Measurements from ENCODE around the gene ELP5.

The ELP5 gene
- long read RNA-seq, donor 1, transcript ELP5-210 (4 exons, 687 nt), result major isoform, 26 of 52 reads
- long read RNA-seq, donor 1, transcript ELP5-204 (8 exons, 1,423 nt), result minor isoform, 13 of 52 reads
- long read RNA-seq, donor 1, transcript ELP5-214 (6 exons, 2,209 nt), result minor isoform, 5 of 52 reads
- long read RNA-seq, donor 1, partial matches to known transcripts, result 5 of 52 reads
- long read RNA-seq, donor 1, other reads (novel, unspliced or antisense), result 0 of 52 reads
- long read RNA-seq, donor 2, transcript ELP5-210 (4 exons, 687 nt), result major isoform, 8 of 18 reads
- long read RNA-seq, donor 2, transcript ELP5-204 (8 exons, 1,423 nt), result minor isoform, 7 of 18 reads
- long read RNA-seq, donor 2, partial matches to known transcripts, result 0 of 18 reads
- long read RNA-seq, donor 2, other reads (novel, unspliced or antisense), result 0 of 18 reads
- long read RNA-seq, donor 3, transcript ELP5-204 (8 exons, 1,423 nt), result major isoform, 7 of 58 reads
- long read RNA-seq, donor 3, partial matches to known transcripts, result 30 of 58 reads
- long read RNA-seq, donor 3, other reads (novel, unspliced or antisense), result 18 of 58 reads
- long read RNA-seq, donor 4, transcript ELP5-214 (6 exons, 2,209 nt), result major isoform, 6 of 46 reads
- long read RNA-seq, donor 4, transcript ELP5-204 (8 exons, 1,423 nt), result major isoform, 6 of 46 reads
- long read RNA-seq, donor 4, partial matches to known transcripts, result 33 of 46 reads
- long read RNA-seq, donor 4, other reads (novel, unspliced or antisense), result 0 of 46 reads
- long read RNA-seq, donor 5, transcript ELP5-214 (6 exons, 2,209 nt), result minor isoform, 9 of 139 reads
- long read RNA-seq, donor 5, transcript ELP5-204 (8 exons, 1,423 nt), result major isoform, 24 of 139 reads
- long read RNA-seq, donor 5, partial matches to known transcripts, result 55 of 139 reads
- long read RNA-seq, donor 5, other reads (novel, unspliced or antisense), result 49 of 139 reads
- long read RNA-seq, donor 6, transcript ELP5-204 (8 exons, 1,423 nt), result major isoform, 11 of 17 reads
- long read RNA-seq, donor 6, transcript ELP5-214 (6 exons, 2,209 nt), result minor isoform, 5 of 17 reads
- long read RNA-seq, donor 6, partial matches to known transcripts, result 0 of 17 reads
- long read RNA-seq, donor 6, other reads (novel, unspliced or antisense), result 0 of 17 reads
- long read RNA-seq, donor 7, result 0 reads
- long read RNA-seq, donor 8, transcript ELP5-204 (8 exons, 1,423 nt), result major isoform, 12 of 16 reads
- long read RNA-seq, donor 8, partial matches to known transcripts, result 0 of 16 reads
- long read RNA-seq, donor 8, other reads (novel, unspliced or antisense), result 0 of 16 reads

GRCh38 chr17:7252176-7253043, at the start of gene ELP5:
Gene ELP5 (plus strand): TSS chr17:7252215. CDS start chr17:7252551, 336 bp downstream.
- DNase-seq, result no peak

GRCh38 chr17:7203391-7203790, 48.6 kb upstream of the ELP5 start:
- no peak for DNase-seq

- no peak for DNase-seq
Measured at GRCh38 chr17:7204336-7204735, 47.7 kb upstream of the ELP5 start.

GRCh38 chr17:7204828-7205461, 47.1 kb upstream of the ELP5 start:
- DNase-seq, result peak; percentile 90

GRCh38 chr17:7205561-7205960, 46.5 kb upstream of the ELP5 start:
- no peak for DNase-seq

- peak; percentile 61 for DNase-seq
Measured at GRCh38 chr17:7207120-7208001, 44.7 kb upstream of the ELP5 start.

- no peak for DNase-seq
Measured at GRCh38 chr17:7208027-7208571, 43.9 kb upstream of the ELP5 start.

- no peak for DNase-seq
Measured at GRCh38 chr17:7208754-7209460, 43.1 kb upstream of the ELP5 start.

GRCh38 chr17:7211491-7212273, 40.3 kb upstream of the ELP5 start:
- DNase-seq, result no peak

- DNase-seq, result peak; percentile 94
Measured at GRCh38 chr17:7213895-7214299, 38.1 kb upstream of the ELP5 start.

- peak; percentile 84 for DNase-seq
Measured at GRCh38 chr17:7214300-7215135, 37.5 kb upstream of the ELP5 start.

- no peak for DNase-seq
Measured at GRCh38 chr17:7215136-7215638, 36.8 kb upstream of the ELP5 start.

- no peak for DNase-seq
Measured at GRCh38 chr17:7215652-7216180, 36.3 kb upstream of the ELP5 start.

- DNase-seq, result no peak
Measured at GRCh38 chr17:7216242-7217112, 35.5 kb upstream of the ELP5 start.
